Osteocyte (in vitro differentiated cells): ENCODE data around the gene FURIN. TPM values are rescaled to one million over a fixed set of nuclear protein-coding genes. Genes with fewer than 3 reads are reported as not detected.
"Not testable (repeated sequence)": the region's sequence is repeated elsewhere in the genome, so short reads cannot be mapped to it uniquely, and the experiment has no call there.

Experiments used
- DNase-seq: peaks from one replicate; pipeline ENCODE4 v3.0.0; 2021; ENCODE audit warnings: mixed read lengths; ENCODE audit not compliant: unreplicated experiment; ENCODE audit errors: extremely low spot score
- H3K27ac Mint-ChIP-seq: one replicate; pipeline ENCODE4 v1.8.0; 2021; ENCODE audit warnings: mild to moderate bottlenecking, mixed read lengths; ENCODE audit not compliant: unreplicated experiment
- H3K27me3 Mint-ChIP-seq: one replicate; pipeline ENCODE4 v1.8.0; 2021; ENCODE audit warnings: mixed read lengths; ENCODE audit not compliant: unreplicated experiment
- H3K36me3 Mint-ChIP-seq: one replicate; pipeline ENCODE4 v1.8.0; 2021; ENCODE audit warnings: mixed read lengths; ENCODE audit not compliant: unreplicated experiment
- H3K4me1 Mint-ChIP-seq: one replicate; pipeline ENCODE4 v1.8.0; 2021; ENCODE audit warnings: mixed read lengths; ENCODE audit not compliant: unreplicated experiment
- H3K4me3 Mint-ChIP-seq: one replicate; pipeline ENCODE4 v1.8.0; 2021; ENCODE audit warnings: mild to moderate bottlenecking, moderate library complexity, mixed read lengths; ENCODE audit not compliant: unreplicated experiment
- H3K9me3 Mint-ChIP-seq: one replicate; pipeline ENCODE4 v1.8.0; 2021; ENCODE audit warnings: mixed read lengths; ENCODE audit not compliant: unreplicated experiment
- total RNA-seq: library from RNA; stranded (reverse); gene quantifications from 2 replicates; pipeline ENCODE4 v1.2.1, GENCODE V29; 2021
- TF ChIP-seq, protein P1 (sequence below): fragments of 200-600 bp; sonication (generic); IDR thresholded peaks from 2 replicates; pipeline ENCODE4 v1.5.0; 2021; ENCODE audit warnings: antibody characterized with exemption, mild to moderate bottlenecking, moderate library complexity

FURIN gene
- total RNA-seq, 1 donor from 2014 or later: 96.2 TPM

DNA sequence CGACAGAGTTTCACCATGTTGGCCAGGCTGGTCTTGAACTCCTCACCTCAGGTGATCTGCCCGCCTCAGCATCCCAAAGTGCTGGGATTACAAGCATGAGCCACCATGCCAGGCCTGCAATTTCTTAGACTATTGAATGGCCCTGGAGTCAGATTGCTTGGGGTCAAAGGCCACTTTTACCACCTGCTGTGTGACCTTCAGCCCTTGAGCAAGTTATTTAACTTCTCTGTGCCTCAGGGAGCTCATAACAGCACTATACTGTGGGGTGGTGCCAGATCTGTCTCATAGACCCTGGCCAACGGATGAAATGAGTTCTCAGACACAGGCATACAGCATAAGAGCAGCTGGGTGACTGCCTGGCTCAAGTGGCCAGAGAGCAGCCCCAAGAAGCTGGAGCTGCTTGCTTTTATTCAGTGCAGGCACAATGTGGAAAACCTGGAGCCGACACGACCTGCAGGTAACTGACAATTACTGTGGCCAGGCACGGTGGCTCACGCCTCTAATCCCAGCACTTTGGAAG lies 44.9 kb upstream of the FURIN start:
- Mint-ChIP-seq H3K27ac (no peak overlapping the region), H3K4me1 (peaks cover 8% of the 10 kb centered on the region), H3K9me3 (no peaks in the 10 kb centered on the region), H3K36me3 (no peaks in the 10 kb centered on the region), H3K27me3 (peaks cover 4% of the 10 kb centered on the region), H3K4me3 (no peak overlapping the region)
- no peak for DNase-seq
- TF ChIP-seq, protein P1, sequence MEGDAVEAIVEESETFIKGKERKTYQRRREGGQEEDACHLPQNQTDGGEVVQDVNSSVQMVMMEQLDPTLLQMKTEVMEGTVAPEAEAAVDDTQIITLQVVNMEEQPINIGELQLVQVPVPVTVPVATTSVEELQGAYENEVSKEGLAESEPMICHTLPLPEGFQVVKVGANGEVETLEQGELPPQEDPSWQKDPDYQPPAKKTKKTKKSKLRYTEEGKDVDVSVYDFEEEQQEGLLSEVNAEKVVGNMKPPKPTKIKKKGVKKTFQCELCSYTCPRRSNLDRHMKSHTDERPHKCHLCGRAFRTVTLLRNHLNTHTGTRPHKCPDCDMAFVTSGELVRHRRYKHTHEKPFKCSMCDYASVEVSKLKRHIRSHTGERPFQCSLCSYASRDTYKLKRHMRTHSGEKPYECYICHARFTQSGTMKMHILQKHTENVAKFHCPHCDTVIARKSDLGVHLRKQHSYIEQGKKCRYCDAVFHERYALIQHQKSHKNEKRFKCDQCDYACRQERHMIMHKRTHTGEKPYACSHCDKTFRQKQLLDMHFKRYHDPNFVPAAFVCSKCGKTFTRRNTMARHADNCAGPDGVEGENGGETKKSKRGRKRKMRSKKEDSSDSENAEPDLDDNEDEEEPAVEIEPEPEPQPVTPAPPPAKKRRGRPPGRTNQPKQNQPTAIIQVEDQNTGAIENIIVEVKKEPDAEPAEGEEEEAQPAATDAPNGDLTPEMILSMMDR: no peak

DNA sequence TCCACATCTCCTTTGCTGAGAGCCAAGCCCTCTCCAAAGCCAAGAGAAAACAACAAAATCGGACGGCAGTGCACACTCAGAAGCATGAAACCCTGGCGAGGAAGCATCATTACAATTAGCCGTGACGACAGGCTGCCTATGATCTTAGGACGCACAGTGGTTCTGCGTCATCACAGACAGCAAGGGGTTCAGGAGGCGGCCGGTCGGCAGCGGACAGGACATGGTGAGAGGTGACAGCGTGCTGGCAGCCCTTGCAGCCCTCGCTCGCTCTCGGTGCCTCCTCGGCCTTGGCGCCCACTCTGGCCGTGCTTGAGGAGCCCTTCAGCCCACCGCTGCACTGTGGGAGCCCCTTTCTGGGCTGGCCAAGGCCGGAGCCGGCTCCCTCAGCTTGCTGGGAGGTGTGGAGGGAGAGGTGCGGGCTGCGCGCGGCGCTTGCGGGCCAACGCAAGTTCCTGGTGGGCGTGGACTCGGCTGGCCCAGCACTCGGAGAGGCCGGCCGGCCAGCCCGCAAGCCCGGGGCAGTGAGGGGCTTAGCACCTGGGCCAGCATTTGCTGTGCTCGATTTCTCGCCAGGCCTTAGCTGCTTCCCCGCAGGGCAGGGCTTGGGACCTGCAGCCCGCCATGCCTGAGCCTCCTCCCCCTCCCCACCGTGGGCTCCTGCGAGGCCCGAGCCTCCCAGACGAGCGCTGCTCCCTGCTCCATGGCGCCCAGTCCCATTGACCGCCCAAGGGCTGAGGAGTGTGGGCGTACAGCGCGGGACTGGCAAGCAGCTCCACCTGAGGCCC lies 43.1 kb upstream of the FURIN start:
- H3K27ac Mint-ChIP-seq, H3K9me3 Mint-ChIP-seq, H3K4me3 Mint-ChIP-seq, H3K36me3 Mint-ChIP-seq, DNase-seq, H3K27me3 Mint-ChIP-seq: not testable (repeated sequence)
- peaks cover 10% of the 10 kb centered on the region for H3K4me1 Mint-ChIP-seq

DNA sequence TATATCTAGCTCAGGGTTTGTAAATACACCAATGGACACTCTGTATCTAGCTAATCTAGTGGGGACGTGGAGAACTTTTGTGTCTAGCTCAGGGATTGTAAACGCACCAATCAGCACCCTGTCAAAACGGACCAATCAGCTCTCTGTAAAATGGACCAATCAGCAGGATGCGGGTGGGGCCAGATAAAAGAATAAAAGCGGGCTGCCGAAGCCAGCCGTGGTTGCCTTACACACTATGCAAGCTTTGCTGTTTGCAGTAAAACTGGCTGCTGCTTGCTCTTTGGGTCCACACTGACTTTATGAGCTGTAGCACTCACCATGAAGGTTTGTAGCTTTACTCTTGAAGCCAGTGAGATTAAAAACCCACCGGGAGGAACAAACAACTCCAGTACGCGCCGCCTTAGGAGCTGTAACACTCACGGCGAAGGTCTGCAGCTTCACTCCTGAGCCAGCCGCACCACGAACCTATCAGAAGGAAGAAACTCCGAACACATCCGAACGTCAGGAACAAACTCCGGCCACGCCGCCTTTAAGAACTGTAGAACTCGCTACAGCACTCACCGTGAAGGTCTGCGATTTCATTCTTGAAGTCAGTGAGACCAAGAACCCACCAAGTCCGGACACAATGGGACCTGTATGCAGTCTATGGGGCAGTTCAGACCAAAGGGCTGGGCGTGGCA lies 42.0 kb upstream of the FURIN start:
- H3K4me3 Mint-ChIP-seq, H3K36me3 Mint-ChIP-seq, DNase-seq, H3K27me3 Mint-ChIP-seq, H3K9me3 Mint-ChIP-seq, H3K27ac Mint-ChIP-seq: not testable (repeated sequence)
- peaks cover 10% of the 10 kb centered on the region for H3K4me1 Mint-ChIP-seq

DNA sequence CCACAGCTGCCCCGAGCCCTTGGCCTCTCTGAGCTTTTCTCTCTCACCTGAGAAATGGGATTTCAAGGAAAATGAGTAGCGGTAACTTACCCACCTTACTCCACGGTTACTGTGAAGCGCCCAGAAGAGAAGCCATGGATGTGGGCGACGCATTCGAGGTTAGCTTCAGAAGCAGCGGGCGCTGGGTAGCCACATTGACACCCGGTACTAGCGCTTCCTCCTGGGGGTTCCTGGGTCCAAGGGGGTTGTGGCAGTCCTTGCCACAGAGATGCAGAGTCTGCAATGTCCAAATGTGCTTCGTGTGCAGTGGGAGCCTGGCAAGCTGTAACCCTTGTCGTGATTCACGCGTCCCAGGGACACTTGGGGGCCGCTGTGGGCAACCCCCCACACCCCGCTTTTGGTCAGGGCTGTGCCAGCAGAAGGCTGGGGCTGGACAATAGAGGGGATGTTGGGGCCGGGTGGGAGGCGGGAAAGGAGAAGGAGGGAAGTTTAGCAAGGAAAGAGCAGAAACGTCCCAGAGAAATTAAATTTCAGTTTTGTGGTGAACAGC lies 41.4 kb upstream of the FURIN start:
- Mint-ChIP-seq H3K36me3 (no peaks in the 10 kb centered on the region), H3K27ac (no peak overlapping the region), H3K4me1 (peaks cover 10% of the 10 kb centered on the region), H3K4me3 (no peak overlapping the region), H3K9me3 (no peaks in the 10 kb centered on the region), H3K27me3 (peaks cover 4% of the 10 kb centered on the region)
- TF ChIP-seq, protein P1: no peak
- no peak for DNase-seq

DNA sequence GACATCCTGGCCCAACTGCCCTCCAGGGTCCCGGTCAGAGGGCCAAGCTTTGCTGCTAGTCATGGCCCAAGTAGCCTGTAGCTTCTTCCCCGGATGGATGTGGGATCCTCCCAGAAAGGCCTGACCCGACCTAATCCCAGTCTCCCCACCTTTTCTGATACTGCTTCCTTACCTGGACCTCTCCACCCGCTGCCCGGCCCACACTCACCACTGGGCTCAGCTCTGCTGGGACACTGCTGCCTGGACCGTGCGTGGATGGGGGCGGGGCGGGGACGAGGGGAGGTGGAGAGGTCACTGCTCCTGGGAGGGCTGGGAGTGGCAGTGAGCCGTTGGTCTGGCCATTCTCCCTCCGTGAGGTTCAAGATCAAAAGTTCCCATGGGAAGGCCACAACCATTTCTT lies 40.3 kb upstream of the FURIN start:
- no peak for DNase-seq
- Mint-ChIP-seq H3K36me3 (no peaks in the 10 kb centered on the region), H3K27me3 (peaks cover 3% of the 10 kb centered on the region), H3K9me3 (no peaks in the 10 kb centered on the region), H3K4me3 (no peak overlapping the region), H3K27ac (no peak overlapping the region), H3K4me1 (peaks cover 7% of the 10 kb centered on the region)
- TF ChIP-seq, protein P1: no peak

DNA sequence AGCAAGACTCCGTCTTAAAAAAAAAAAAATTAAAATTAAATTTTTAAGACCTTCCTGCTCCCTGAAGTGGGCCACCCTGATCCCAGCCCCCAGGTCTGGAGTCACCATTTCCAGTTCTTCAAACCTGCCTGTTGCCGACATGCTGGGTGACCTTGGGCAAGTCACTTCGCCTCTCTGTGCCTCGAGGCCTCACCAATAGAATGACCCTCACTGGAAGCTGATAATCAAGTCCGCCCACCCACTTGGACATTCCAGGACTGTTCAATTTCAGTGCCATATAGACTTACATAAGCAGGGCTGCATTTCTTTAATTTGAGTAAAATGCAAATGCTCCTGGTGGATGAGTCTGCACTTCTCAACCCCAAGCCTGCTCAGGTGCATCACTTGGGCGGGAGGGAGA lies 39.3 kb upstream of the FURIN start:
- H3K4me3 Mint-ChIP-seq: no peak overlapping the region
- TF ChIP-seq, protein P1: no peak
- peaks cover 5% of the 10 kb centered on the region for H3K4me1 Mint-ChIP-seq
- no peak overlapping the region for H3K27ac Mint-ChIP-seq
- DNase-seq: no peak
- H3K36me3 Mint-ChIP-seq: no peaks in the 10 kb centered on the region
- H3K9me3 Mint-ChIP-seq: no peaks in the 10 kb centered on the region
- H3K27me3 Mint-ChIP-seq: peaks cover 3% of the 10 kb centered on the region
